ENCODE results near the gene OR2AK2.

The OR2AK2 gene

DNA sequence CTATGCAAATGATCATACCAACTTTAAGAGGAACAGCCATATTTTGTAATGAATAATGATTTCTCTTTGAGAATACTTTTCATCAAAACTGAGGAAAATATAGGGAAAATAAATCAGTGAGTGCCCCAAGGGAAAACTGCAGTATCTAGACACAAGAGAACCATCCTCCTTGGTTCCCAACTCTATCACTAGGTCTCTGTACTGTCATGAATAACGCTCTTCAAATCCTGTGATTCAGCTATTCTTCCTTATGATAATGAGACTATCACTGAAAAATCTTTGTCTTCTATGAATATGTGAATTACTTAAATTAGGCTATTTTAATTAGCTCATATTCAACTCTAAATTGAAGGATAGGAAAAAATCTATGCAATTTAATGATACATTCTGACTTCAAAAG is 50.8 kb downstream of the OR2AK2 start:
- TF ChIP-seq FOXM1 (IDR thresholded peaks at IDR 0.05; ENCODE audit: borderline replicate concordance, low read depth) = no peak
- TF ChIP-seq ZBTB7A (IDR thresholded peaks at IDR 0.05; ENCODE audit: low read depth) = no peak
- TF ChIP-seq CEBPB (IDR thresholded peaks at IDR 0.05) = no peak
- TF ChIP-seq, protein P1, sequence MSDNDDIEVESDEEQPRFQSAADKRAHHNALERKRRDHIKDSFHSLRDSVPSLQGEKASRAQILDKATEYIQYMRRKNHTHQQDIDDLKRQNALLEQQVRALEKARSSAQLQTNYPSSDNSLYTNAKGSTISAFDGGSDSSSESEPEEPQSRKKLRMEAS (IDR thresholded peaks at IDR 0.05) = no peak
- no peak for TF ChIP-seq EP300 (IDR thresholded peaks at IDR 0.05; ENCODE audit: borderline replicate concordance)

Data from Ishikawa (cell line).